HG02623 (cell line): Measurements from ENCODE around the gene RSPO4.

ENCODE experiments used
- ATAC-seq: cut with Tn5 transposase; IDR thresholded peaks from one replicate; pipeline ENCODE4 v1.9.1; 2021; ENCODE audit warnings: moderate library complexity; ENCODE audit not compliant: unreplicated experiment

The RSPO4 gene

GRCh38 chr20:971346-971745, 30.8 kb downstream of the RSPO4 start:
- no peak for ATAC-seq

- no peak for ATAC-seq
These were observed 32.2 kb downstream of the RSPO4 start for GRCh38 chr20:969868-970267.

- ATAC-seq: no peak
These were observed 34.0 kb downstream of the RSPO4 start for GRCh38 chr20:967796-968742.

- no peak for ATAC-seq
These were observed 36.2 kb downstream of the RSPO4 start for GRCh38 chr20:965956-966355.

DNA sequence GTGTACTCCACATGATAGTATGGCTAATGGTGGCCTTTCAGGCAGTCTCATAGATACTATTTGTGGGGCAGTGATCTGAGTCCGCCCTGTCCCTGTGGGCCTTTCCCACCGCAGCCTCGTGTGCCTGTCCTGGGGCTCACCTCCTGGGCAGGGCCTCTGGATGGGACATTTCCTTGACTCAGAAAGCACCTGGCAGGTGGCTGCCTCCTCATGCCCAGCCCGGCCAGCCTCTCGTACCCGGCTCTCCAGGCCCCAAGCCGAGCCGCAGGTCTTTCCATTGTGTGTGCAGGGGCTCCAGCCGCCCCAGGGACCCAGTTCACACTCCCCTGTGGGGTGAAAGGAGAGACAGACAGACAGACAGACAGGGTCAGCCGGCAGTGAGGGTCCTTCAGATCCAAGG, 38.3 kb downstream of the RSPO4 start:
- ATAC-seq: no peak

- no peak for ATAC-seq
These were observed 39.4 kb downstream of the RSPO4 start for GRCh38 chr20:962683-963082.

GRCh38 chr20:962223-962622, 39.9 kb downstream of the RSPO4 start:
- no peak for ATAC-seq

DNA sequence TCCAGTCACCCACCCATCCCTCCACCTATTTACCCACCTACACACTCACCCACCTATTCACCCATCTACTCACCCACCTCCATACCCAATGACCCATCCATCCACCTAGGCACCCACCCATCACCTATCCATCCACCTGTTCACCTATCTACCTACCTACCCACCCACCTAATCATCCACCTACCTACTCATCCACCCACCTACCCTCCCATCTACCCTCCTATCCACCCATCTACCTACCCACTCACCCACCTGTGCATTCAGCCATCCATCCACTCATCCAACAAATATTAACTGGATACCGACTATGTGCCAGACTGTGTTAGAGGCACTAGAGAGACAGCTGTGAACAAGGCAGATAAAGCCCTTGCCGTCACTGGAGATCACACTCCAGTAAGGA, 40.3 kb downstream of the RSPO4 start:
- ATAC-seq: no peak

DNA sequence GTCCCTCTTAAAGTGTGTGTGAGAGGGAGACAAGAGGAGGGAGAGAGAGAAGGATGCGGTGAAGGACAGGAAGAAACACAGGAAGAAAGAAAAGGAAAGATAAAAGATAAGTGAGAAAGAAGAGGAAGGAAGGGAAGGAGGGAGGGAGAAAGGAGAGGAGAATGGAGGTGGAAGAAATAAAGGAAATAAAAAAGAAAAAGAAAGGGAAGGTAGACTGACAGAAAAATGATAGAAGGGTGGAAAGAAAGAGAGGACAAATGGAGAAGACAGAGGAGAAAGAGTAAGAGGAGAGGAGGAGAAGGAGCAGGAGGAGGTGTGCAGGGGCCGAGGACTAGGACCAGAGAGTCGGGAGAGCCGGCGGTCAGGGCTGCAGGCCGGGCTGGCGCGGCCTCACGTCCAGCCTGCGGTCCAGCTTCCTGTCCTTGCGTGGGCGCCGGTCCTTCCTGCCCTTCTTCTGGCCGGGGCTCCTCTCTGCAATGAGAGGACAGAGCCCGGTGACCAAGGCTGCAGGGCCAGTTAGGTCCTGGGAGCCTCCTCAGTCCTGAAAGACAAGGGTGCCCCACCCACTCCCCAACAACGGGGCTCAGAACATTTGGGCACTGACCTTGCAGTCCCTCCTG, 42.0 kb downstream of the RSPO4 start:
- ATAC-seq: no peak

DNA sequence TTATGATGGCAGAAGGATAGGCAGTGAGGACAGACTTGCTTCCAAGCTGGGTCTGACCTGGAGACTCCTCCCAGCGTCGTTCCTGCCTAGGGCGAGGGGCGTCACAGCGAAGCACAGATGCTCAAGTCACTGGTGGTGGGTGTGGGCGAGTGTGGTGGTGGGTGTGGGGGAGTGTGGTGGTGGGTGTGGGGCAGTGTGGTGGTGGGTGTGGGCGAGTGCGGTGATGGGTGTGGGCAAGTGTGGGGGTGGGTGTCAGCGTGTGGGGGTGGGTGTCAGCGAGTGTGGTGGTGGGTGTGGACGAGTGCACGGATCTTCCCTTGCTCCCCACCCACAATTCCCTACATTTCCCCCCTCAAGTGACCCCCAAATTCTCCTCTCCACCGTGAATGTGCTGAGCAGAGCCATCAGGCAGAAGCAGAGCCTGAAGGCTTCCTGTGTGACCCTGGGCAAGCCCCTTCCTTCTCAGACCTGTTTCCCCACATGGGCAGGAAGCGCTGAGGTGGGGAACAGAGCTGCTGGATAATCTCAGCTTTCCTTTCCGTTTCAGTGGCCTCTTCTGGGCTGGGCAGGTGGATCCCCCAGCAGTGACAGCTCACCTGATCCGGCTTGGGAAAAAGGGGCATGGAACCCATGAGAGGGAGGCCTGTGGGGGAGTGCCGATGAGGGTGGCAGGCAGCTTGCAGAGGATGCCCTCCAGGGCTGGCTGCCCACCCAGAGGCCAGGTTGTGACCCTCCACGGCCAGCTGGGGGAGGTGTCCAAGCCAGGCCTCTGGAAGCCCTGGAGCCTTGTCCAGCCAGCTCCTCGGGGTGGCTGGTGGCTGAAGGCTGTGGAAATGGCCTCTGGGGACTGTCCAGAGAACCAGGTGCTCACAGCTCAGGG, 42.9 kb downstream of the RSPO4 start:
- no peak for ATAC-seq

GRCh38 chr20:957544-957943, 44.6 kb downstream of the RSPO4 start:
- no peak for ATAC-seq

DNA sequence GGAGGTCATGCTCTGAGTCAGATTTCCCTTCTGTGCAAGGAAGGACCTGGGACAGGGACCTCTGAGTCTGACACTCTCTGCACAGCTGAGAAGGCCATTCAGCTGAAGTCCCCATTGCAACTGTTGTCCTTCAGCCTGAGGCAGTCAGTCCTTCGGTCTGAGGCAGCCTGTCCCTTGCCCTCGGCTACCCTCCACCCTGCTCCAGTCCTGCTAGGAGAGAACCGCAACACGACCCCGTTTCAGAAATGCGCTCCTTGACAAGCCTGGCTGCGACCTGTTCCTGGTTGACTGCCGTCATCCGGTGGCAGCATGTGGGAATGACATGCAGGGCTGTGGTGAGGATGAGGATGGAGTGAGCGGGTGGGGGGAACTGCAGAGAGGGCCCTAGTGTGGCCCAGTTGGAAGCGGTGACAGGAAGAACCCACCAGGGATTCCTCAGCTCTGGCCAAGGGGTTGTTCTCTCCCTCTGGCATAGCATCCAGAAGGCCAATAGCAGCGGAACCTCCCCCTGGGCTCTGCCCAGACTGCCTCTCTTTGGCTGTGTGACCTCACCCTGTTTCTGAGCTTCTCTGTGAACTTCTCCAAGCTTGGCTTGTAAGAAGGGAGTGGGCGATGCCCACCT, 45.7 kb downstream of the RSPO4 start:
- ATAC-seq: no peak

DNA sequence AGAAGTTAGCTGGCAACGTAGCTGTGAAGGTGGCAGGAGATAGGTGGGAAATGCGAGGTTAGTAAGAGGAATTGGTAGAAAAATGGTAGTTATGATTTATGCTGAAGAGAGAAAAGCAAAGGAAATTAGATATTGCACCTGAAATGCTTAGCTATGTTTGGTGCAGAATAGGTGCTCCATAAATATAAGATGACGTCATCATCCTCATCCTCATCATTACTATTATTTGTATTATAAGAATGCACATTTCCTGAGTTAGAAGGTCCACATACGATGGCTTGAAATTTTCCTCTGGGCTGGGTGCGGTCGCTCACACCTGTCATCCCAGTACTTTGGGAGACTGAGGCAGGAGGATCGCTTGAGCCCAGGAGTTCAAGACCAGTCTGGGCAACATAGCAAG, 46.5 kb downstream of the RSPO4 start:
- ATAC-seq: no peak

- ATAC-seq: no peak
These were observed 47.0 kb downstream of the RSPO4 start for GRCh38 chr20:955111-955510.

DNA sequence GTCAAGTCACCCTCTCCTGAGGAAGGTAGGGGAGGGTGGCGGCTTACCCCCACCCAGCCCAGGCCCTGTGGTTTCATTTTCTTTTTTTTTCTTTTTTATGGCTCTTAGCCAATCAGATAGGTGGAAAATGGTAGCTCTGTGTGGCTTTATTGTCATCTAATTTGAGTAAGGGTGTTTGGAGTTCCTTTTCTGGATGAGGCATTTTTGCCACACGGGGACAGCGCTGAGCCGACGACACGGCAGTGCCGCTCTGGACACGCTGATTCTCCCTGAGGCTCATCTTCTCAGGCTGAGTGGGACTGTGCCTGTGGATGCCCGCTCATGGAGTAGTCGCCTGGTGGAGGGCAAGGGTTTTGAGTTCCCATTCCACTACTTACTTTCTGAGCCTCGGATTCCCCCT, 48.4 kb downstream of the RSPO4 start:
- ATAC-seq: no peak

- ATAC-seq: no peak
These were observed 49.8 kb downstream of the RSPO4 start for GRCh38 chr20:952196-952795.

- no peak for ATAC-seq
These were observed 50.5 kb downstream of the RSPO4 start for GRCh38 chr20:951384-952169.

DNA sequence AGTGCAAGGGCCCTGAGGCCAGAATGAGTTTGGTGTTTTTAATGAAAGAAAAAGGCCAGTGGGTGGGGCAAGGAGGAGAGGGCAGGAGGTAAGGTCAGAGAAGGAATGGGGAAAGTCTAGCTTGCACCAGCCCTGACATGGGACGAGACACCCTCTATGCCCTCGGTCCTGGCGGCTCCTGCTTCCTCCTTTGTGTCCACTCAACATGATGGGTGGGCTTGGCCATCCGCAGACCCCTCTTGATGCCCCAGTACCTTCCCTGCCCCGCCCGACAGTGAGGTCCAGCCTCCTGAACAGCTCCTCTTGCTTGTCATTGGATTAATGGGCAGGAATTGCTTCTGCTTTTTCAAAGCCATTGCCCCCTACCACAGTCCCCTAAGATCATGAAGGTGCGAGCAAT, 52.4 kb downstream of the RSPO4 start:
- no peak for ATAC-seq

- ATAC-seq: no peak
These were observed 55.3 kb downstream of the RSPO4 start for GRCh38 chr20:946826-947225.

GRCh38 chr20:945841-946240, 56.3 kb downstream of the RSPO4 start:
- no peak for ATAC-seq
